Right cardiac atrium (tissue), 5 donors: ENCODE measurements around the gene CMC2. TPM values are rescaled to one million over a fixed set of nuclear protein-coding genes. Genes with fewer than 3 reads are reported as not detected.

Source experiments
- ATAC-seq, 2 donors: fragments of 200-7000 bp; cut with Tn5 transposase; one replicate each; pipeline versions ENCODE4 v1.8.0 to v1.9.1; 2020; ENCODE audit warnings: moderate library complexity in 2 of 2, mild to moderate bottlenecking in 1 of 2
- DNase-seq, 3 donors: peaks; one replicate each; pipeline ENCODE4 v3.0.0-alpha.2; 2020
- H3K27ac ChIP-seq: one replicate; pipeline ENCODE4 v1.5.1; 2013; ENCODE audit warnings: mild to moderate bottlenecking, low read length, control low read depth, moderate library complexity
- H3K27me3 ChIP-seq: one replicate; pipeline ENCODE4 v1.6.1; 2013; ENCODE audit not compliant: control insufficient read depth, insufficient read depth
- H3K4me1 ChIP-seq: one replicate; pipeline ENCODE4 v1.6.1; 2013; ENCODE audit warnings: low read length; ENCODE audit not compliant: control insufficient read depth, insufficient read depth
- H3K4me3 ChIP-seq: one replicate; pipeline ENCODE4 v1.5.1; 2013; ENCODE audit warnings: low read length, control low read depth
- H3K9me3 ChIP-seq: one replicate; pipeline ENCODE4 v1.6.1; 2013; ENCODE audit warnings: low read length; ENCODE audit not compliant: control insufficient read depth
- WGBS: extraction: QIAGEN DNeasy Blood & Tissue Kit; methylation state at CpG from one replicate; pipeline ENCODE4 v1.1.7; 2013; 5-methylcytosine and 5-hydroxymethylcytosine counted together
- intact Hi-C, 4 donors: fragments of 100-400 bp; cut with DNase I; formaldehyde crosslinking; loops; one replicate each; pipeline versions ENCODE4 v1.11.0 to v1.14.0; 2022 to 2023
- polyA plus RNA-seq: library from polyadenylated mRNA; stranded (reverse); fragments of 200-250 nt; gene quantifications from one replicate; pipeline ENCODE4 v1.2.3, GENCODE V29; 2013
- total RNA-seq, 4 donors: library from RNA; stranded (reverse); fragmentation: NEBNext Ultra II Directional; extraction: Animal tissue kit (Norgen Biotek cat#: 25700); gene quantifications; one replicate each; pipeline ENCODE4 v1.2.1, GENCODE V29; 2021
- donor health status: healthy with polysubstance abuse.
- donor health status: DM: no; HTN: yes; CAD: no.
- donor health status: DM: no; HTN: no; CAD: no.
- donor health status: DM: no; HTN: yes; CAD: no; lungs with severe emphysema.
- donor health status: DM: yes; HTN: yes; CAD: no.

CMC2 gene
- total and polyA plus RNA-seq, 5 donors = 117 to 342 (median 126) TPM

GRCh38 chr16:81003064-81003463, 3.6 kb downstream of the CMC2 start:
- DNase-seq = no peak
- no peak for ATAC-seq
- H3K9me3 ChIP-seq = no peaks in the 10 kb centered on the region
- 72% methylated on average over 4 of the region's 4 CpGs for WGBS
- H3K27ac ChIP-seq = no peak overlapping the region
- intact Hi-C loops = no loop called here
- H3K4me3 ChIP-seq = no peak overlapping the region
- peaks cover 6% of the 10 kb centered on the region for H3K4me1 ChIP-seq
- no peaks in the 10 kb centered on the region for H3K27me3 ChIP-seq

- Histone ChIP-seq H3K27ac (no peak overlapping the region), H3K4me3 (no peak overlapping the region), H3K4me1 (peaks cover 6% of the 10 kb centered on the region), H3K9me3 (no peaks in the 10 kb centered on the region), H3K27me3 (no peaks in the 10 kb centered on the region)
- WGBS = 85% methylated on average over 5 of the region's 5 CpGs
- intact Hi-C loops = no loop called here
- DNase-seq (no peak), ATAC-seq (no peak)
These were observed 5.4 kb downstream of the CMC2 start for GRCh38 chr16:81001330-81001729.

GRCh38 chr16:81000873-81001272, 5.8 kb downstream of the CMC2 start:
- DNase-seq (no peak), ATAC-seq (no peak)
- H3K27ac ChIP-seq = no peak overlapping the region
- H3K27me3 ChIP-seq = no peaks in the 10 kb centered on the region
- intact Hi-C loops = no loop called here
- H3K4me3 ChIP-seq = no peak overlapping the region
- H3K9me3 ChIP-seq = no peaks in the 10 kb centered on the region
- H3K4me1 ChIP-seq = peaks cover 6% of the 10 kb centered on the region
- 96% methylated on average over 3 of the region's 3 CpGs for WGBS

GRCh38 chr16:80997964-80998620, 8.6 kb downstream of the CMC2 start:
- ATAC-seq (no peak), DNase-seq (peak in 1 of 3 donors; percentile 45)
- intact Hi-C loops = no loop called here
- 94% methylated on average over 7 of the region's 7 CpGs for WGBS
- Histone ChIP-seq H3K27ac (no peak overlapping the region), H3K4me1 (no peaks in the 10 kb centered on the region), H3K9me3 (no peaks in the 10 kb centered on the region), H3K27me3 (no peaks in the 10 kb centered on the region), H3K4me3 (no peak overlapping the region)

- no peak for DNase-seq
- intact Hi-C loops = no loop called here
- H3K4me3 ChIP-seq = peak overlapping the region; percentile 9
- H3K27me3 ChIP-seq = no peaks in the 10 kb centered on the region
- 30% methylated on average over 9 of the region's 9 CpGs for WGBS
- H3K27ac ChIP-seq = no peak overlapping the region
- no peak for ATAC-seq
- no peaks in the 10 kb centered on the region for H3K9me3 ChIP-seq
- H3K4me1 ChIP-seq = no peaks in the 10 kb centered on the region
These were observed 9.4 kb downstream of the CMC2 start for GRCh38 chr16:80997139-80997798.

GRCh38 chr16:80996688-80997138, 10.0 kb downstream of the CMC2 start:
- ATAC-seq (no peak), DNase-seq (no peak)
- Histone ChIP-seq H3K4me1 (no peaks in the 10 kb centered on the region), H3K27ac (no peak overlapping the region), H3K4me3 (peak overlapping the region; percentile 9), H3K9me3 (no peaks in the 10 kb centered on the region), H3K27me3 (no peaks in the 10 kb centered on the region)
- 47% methylated on average over 4 of the region's 4 CpGs for WGBS
- intact Hi-C loops = no loop called here

- Histone ChIP-seq H3K27ac (no peak overlapping the region), H3K9me3 (no peaks in the 10 kb centered on the region), H3K27me3 (no peaks in the 10 kb centered on the region), H3K4me1 (peaks cover 1% of the 10 kb centered on the region), H3K4me3 (no peak overlapping the region)
- DNase-seq (no peak), ATAC-seq (no peak)
- intact Hi-C loops = no loop called here
These were observed 12.2 kb downstream of the CMC2 start for GRCh38 chr16:80994451-80994850.

GRCh38 chr16:80993834-80994233, 12.9 kb downstream of the CMC2 start:
- no peak for ATAC-seq

GRCh38 chr16:80993307-80993706, 13.4 kb downstream of the CMC2 start:
- H3K4me1 ChIP-seq = peaks cover 1% of the 10 kb centered on the region
- peak in 1 of 3 donors; percentile 20 for DNase-seq
- H3K27me3 ChIP-seq = no peaks in the 10 kb centered on the region
- intact Hi-C loops = no loop called here
- 34% methylated on average over 6 of the region's 6 CpGs for WGBS
- no peak overlapping the region for H3K4me3 ChIP-seq
- ATAC-seq = peak; percentile 78
- H3K9me3 ChIP-seq = no peaks in the 10 kb centered on the region
- no peak overlapping the region for H3K27ac ChIP-seq

More at GRCh38 chr16:80993834-80994233, 12.9 kb downstream of the CMC2 start:
- H3K9me3 ChIP-seq = no peaks in the 10 kb centered on the region
- H3K4me3 ChIP-seq = no peak overlapping the region
- H3K27ac ChIP-seq = no peak overlapping the region
- intact Hi-C loops = no loop called here
- DNase-seq = no peak
- H3K27me3 ChIP-seq = no peaks in the 10 kb centered on the region
- H3K4me1 ChIP-seq = peaks cover 1% of the 10 kb centered on the region

- DNase-seq (no peak), ATAC-seq (no peak)
- Histone ChIP-seq H3K27ac (peak overlapping the region; percentile 45), H3K9me3 (no peaks in the 10 kb centered on the region), H3K27me3 (no peaks in the 10 kb centered on the region), H3K4me1 (peaks cover 3% of the 10 kb centered on the region), H3K4me3 (no peak overlapping the region)
- WGBS = 39% methylated on average over 3 of the region's 3 CpGs
- intact Hi-C loops = no loop called here
These were observed 13.9 kb downstream of the CMC2 start for GRCh38 chr16:80992676-80993293.

- Histone ChIP-seq H3K27ac (no peak overlapping the region), H3K4me1 (peaks cover 3% of the 10 kb centered on the region), H3K9me3 (no peaks in the 10 kb centered on the region), H3K27me3 (no peaks in the 10 kb centered on the region), H3K4me3 (no peak overlapping the region)
- intact Hi-C loops = no loop called here
- no peak for ATAC-seq
- 65% methylated on average over 6 of the region's 6 CpGs for WGBS
- DNase-seq = no peak
These were observed 14.8 kb downstream of the CMC2 start for GRCh38 chr16:80991792-80992430.
